Stimulated activated CD8-positive, alpha-beta memory T cell treated with anti-CD3 and anti-CD28 coated beads, Interleukin-7, amount 100 ng/mL, for 1 hour (primary cell): Measurements from ENCODE around the gene FGF19.

ENCODE experiments used
- DNase-seq, 2 donors: peaks; one replicate each; pipeline ENCODE4 v3.0.0-alpha.2; 2020; ENCODE audit warnings: low read depth in 2 of 2

FGF19 gene

DNA sequence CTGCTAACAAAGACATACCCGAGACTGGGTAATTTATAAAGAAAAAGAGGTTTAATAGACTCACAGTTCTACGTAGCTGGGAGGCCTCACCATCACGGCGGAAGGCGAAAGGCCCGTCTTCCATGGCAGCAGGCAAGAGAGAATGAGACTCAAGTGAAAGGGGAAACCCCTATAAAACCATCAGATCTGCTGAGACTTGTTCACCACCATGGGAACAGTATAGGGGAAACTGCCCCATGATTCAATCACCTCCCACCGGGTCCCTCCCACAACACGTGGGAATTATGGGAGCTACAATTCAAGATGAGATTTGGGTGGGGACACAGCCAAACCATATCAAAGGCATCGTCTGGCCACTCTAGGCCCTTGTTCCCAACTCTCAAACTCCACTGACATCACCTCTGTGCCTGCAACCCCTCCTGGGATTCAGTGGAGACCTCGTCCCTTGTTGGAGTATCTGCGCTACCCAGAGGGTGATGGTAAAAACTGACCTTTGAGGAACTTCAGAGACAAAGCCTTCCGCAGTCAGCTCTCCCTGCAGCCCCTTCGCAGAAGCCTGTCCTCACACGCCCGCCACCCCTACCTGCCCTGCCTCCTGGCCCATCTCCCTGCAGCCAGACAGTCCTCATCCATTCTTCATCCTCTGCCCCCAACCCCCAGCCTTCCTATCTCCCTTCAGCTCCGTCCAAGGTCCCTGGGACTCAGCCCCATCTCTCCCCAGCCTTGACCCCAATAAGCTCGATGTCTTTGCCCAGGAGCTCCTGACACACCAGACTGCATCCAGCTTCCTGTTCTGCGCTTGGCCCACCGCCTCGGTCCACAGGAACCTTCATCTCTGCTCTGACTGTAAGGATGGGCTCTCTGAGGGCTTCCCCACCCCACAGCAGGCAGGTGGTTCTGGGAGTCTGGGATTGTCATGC is 47.0 kb downstream of the FGF19 start:
- no peak for DNase-seq

DNA sequence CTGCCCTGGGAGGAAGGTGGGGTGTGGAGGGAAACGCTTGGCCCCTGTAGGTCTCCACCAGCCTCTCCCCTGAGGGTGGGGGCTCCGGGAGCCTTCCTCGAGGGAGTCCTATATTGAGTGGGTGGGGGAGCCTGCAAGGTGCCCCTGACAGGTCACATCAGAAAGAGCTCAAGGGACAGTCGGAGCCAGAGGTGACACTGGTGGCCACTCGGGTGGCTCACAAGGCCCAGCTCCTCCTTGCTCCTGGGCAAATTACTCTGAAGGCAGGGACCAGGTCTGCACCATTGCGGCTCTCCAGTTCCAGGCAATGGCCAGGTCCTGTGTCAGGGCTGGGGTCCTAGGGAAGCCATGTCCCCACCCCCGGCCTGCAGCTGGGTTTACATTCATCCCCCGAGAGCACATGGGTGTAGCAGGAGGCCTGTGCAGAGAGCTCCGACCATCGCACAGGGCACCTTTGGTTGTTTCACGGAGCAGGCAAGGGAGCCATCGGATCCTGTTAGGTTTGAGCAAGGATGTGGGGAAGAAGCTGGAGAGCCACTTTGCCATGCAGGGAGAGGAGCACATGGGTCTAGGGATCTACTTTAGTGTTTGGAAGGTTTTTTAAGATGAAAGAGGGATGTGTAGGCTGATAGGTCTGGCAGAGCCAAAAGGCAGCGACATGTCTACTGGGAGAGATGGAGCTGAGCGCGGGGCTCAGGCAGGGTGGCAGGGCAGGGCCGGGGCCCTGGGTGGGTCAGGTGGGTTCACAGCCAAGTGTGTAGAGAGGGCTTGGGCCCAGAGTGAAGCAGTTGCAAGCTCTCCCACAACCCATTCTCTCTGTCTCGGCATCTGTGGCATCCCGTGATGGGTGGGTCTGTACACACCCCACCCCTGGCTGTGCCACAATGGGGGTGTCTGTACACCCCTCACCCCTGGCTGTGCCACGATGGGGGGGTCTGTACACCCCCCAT is 48.1 kb downstream of the FGF19 start:
- no peak for DNase-seq

GRCh38 chr11:69654660-69655478 is 49.0 kb downstream of the FGF19 start:
- no peak for DNase-seq

DNA sequence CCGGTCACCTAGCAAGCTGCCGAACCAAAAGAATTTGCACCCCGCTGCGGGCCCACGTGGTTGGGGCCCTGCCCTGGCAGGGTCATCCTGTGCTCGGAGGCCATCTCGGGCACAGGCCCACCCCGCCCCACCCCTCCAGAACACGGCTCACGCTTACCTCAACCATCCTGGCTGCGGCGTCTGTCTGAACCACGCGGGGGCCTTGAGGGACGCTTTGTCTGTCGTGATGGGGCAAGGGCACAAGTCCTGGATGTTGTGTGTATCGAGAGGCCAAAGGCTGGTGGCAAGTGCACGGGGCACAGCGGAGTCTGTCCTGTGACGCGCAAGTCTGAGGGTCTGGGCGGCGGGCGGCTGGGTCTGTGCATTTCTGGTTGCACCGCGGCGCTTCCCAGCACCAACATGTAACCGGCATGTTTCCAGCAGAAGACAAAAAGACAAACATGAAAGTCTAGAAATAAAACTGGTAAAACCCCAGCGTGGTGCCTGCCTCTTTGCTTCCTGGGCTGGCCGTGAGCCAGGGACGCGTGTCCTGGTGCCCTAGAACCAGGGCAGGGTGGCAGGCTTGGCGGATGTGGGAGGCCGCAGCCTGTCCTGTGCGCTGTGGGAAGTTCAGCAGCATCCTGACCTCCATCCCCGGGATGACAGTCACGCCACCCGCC is 49.7 kb downstream of the FGF19 start:
- no peak for DNase-seq

GRCh38 chr11:69653406-69653960 is 50.3 kb downstream of the FGF19 start:
- no peak for DNase-seq

DNA sequence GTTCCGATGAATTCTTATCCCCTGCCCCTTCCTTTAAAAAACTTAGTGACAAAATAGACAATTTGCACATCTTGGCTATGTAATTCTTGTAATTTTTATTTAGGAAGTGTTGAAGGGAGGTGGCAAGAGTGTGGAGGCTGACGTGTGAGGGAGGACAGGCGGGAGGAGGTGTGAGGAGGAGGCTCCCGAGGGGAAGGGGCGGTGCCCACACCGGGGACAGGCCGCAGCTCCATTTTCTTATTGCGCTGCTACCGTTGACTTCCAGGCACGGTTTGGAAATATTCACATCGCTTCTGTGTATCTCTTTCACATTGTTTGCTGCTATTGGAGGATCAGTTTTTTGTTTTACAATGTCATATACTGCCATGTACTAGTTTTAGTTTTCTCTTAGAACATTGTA is 50.8 kb downstream of the FGF19 start:
- no peak for DNase-seq

DNA sequence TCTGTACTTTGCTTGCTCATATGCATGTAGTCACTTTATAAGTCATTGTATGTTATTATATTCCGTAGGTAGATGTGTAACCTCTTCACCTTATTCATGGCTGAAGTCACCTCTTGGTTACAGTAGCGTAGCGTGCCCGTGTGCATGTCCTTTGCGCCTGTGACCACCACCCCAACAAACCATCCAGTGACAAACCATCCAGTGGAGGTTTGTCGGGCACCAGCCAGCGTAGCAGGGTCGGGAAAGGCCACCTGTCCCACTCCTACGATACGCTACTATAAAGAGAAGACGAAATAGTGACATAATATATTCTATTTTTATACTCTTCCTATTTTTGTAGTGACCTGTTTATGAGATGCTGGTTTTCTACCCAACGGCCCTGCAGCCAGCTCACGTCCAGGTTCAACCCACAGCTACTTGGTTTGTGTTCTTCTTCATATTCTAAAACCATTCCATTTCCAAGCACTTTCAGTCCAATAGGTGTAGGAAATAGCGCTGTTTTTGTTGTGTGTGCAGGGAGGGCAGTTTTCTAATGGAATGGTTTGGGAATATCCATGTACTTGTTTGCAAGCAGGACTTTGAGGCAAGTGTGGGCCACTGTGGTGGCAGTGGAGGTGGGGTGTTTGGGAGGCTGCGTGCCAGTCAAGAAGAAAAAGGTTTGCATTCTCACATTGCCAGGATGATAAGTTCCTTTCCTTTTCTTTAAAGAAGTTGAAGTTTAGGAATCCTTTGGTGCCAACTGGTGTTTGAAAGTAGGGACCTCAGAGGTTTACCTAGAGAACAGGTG is 51.8 kb downstream of the FGF19 start:
- DNase-seq: no peak

GRCh38 chr11:69650832-69651344 is 52.9 kb downstream of the FGF19 start:
- DNase-seq: no peak

- no peak for DNase-seq
Measured at GRCh38 chr11:69650081-69650831, 53.6 kb downstream of the FGF19 start.

GRCh38 chr11:69649576-69649900 is 54.3 kb downstream of the FGF19 start:
- DNase-seq: no peak

DNA sequence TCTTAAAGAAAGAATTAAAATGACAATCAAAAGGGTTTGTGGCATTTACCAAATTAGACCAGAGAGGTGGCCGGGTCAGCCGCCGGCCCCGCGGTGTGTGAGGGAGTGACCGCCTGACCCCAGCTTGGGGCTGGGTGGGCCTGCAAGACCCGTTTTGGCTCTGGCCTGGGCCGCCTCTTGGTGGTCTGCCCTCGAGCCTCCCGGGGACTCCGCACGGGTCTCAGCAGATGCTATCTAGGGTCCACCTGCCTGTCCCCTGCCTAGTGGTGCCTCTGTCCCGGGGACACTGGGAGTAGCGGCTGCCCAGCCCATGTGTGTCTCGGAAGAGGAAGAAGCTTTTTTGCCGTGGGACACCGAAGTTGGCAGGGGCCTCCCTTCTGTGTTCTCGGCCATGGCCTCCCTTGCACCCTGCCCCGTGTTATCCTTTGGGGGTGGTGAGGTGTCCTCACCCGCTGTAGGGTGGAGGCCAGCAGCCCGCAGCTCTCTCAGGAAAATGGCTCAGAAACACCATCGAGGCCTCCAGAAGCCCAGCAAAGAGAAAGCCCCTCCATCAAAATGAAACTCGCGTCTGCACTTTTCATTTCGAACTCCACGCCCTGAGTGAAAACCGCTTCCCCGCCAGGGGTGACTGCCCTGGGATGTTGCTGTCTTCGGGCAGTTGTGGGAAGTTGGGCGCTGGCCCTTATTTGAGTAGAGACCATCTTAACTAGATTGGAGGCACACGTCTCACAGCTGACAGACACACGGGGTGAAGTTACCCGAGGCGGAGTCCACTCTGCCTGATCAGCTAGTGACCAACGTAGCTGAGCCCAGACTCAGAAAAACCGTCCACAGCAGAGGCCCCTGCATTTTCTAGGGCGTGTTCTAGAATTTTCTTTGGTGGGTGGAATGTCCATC is 54.9 kb downstream of the FGF19 start:
- no peak for DNase-seq
